HG03571 (cell line): ENCODE data around the gene CNPY4.
"Not testable (repeated sequence)": the region's sequence is repeated elsewhere in the genome, so short reads cannot be mapped to it uniquely, and the experiment has no call there.

Experiments
- ATAC-seq: cut with Tn5 transposase; IDR thresholded peaks from one replicate; pipeline ENCODE4 v1.9.1; 2021; ENCODE audit not compliant: unreplicated experiment

Gene CNPY4

GRCh38 chr7:100118388-100119071, 904 bp upstream of the CNPY4 start:
- no peak for ATAC-seq

- ATAC-seq = peak; percentile 46
Measured at GRCh38 chr7:100119970-100120732, 717 bp downstream of the CNPY4 start.

GRCh38 chr7:100120733-100121036, 1.3 kb downstream of the CNPY4 start:
- no peak for ATAC-seq

- ATAC-seq = no peak
Measured at GRCh38 chr7:100122067-100122466, 2.6 kb downstream of the CNPY4 start.

- no peak for ATAC-seq
Measured at GRCh38 chr7:100122568-100122967, 3.1 kb downstream of the CNPY4 start.

GRCh38 chr7:100124301-100125230, 5.1 kb downstream of the CNPY4 start:
- ATAC-seq = no peak

GRCh38 chr7:100126239-100126930, 7.0 kb downstream of the CNPY4 start:
- no peak for ATAC-seq

GRCh38 chr7:100126931-100127865, 7.8 kb downstream of the CNPY4 start, which contains the start of gene MBLAC1:
Gene MBLAC1, plus strand, starts transcription at chr7:100126967. Its CDS starts 429 bp downstream, at chr7:100127396.
- ATAC-seq = peak; percentile 55

GRCh38 chr7:100127866-100128636, 8.6 kb downstream of the CNPY4 start:
- ATAC-seq = peak; percentile 7

- ATAC-seq = no peak
Measured at GRCh38 chr7:100128637-100128963, 9.2 kb downstream of the CNPY4 start.

GRCh38 chr7:100130220-100130607, 10.8 kb downstream of the CNPY4 start:
- not testable (repeated sequence) for ATAC-seq

GRCh38 chr7:100130608-100131453, 11.4 kb downstream of the CNPY4 start:
- no peak for ATAC-seq

- ATAC-seq = no peak
Measured at GRCh38 chr7:100132126-100132525, 12.7 kb downstream of the CNPY4 start.

- ATAC-seq = no peak
Measured at GRCh38 chr7:100132697-100133151, 13.3 kb downstream of the CNPY4 start.

- no peak for ATAC-seq
Measured at GRCh38 chr7:100137851-100138760, 18.7 kb downstream of the CNPY4 start.

- no peak for ATAC-seq
Measured at GRCh38 chr7:100141555-100141949, 22.1 kb downstream of the CNPY4 start.

- no peak for ATAC-seq
Measured at GRCh38 chr7:100142461-100142860, 23.0 kb downstream of the CNPY4 start.
